Stomach (tissue), 9 donors: ENCODE results near the gene LIG3. TPM values are rescaled to one million over a fixed set of nuclear protein-coding genes. Genes with fewer than 3 reads are reported as not detected.

ENCODE experiments used
- DNase-seq, 2 donors: peaks; one replicate each; pipeline versions ENCODE4 v3.0.0 to v3.0.0-alpha.2; 2013 to 2019
- H3K27ac ChIP-seq, 5 donors: fragments of 200-600 bp in 4 of 5; sonication (generic) in 4 of 5; one replicate each; pipeline ENCODE4 v1.5.1; 2013 to 2019; ENCODE audit warnings: mild to moderate bottlenecking in 1 of 5, moderate library complexity in 1 of 5
- H3K27me3 ChIP-seq, 3 donors: fragments of 200-600 bp; sonication (generic); one replicate each; pipeline ENCODE4 v1.5.1; 2017 to 2019; ENCODE audit warnings: mixed run types in 1 of 3
- H3K36me3 ChIP-seq, 4 donors: fragments of 200-600 bp; sonication (generic); 1 replicate in 3 of 4; 2 replicates in 1 of 4; pipeline ENCODE4 v1.5.1; 2016 to 2019
- H3K4me1 ChIP-seq, 4 donors: fragments of 200-600 bp; sonication (generic); one replicate each; pipeline ENCODE4 v1.5.1; 2016 to 2019
- H3K4me3 ChIP-seq, 4 donors: fragments of 200-600 bp; sonication (generic) in 3 of 4; one replicate each; pipeline ENCODE4 v1.5.1; 2016 to 2019; ENCODE audit warnings: mild to moderate bottlenecking in 1 of 4
- H3K9me3 ChIP-seq, 4 donors: fragments of 200-600 bp; sonication (generic); one replicate each; pipeline ENCODE4 v1.5.1; 2016 to 2019
- CTCF ChIP-seq, 7 experiments: fragments of 450-650 bp in 4 of 7; fragments of 200-600 bp in 3 of 7; sonication (generic) in 3 of 7; IDR thresholded peaks; one replicate each; pipeline ENCODE4 v1.5.1; 2016 to 2019; ENCODE audit warnings: antibody characterized with exemption in 7 of 7, control low read depth in 2 of 7, mild to moderate bottlenecking in 1 of 7
- EP300 ChIP-seq: sonication (generic); formaldehyde crosslinking; IDR thresholded peaks from one replicate; pipeline ENCODE4 v1.6.1; 2017; ENCODE audit warnings: antibody characterized with exemption
- POLR2A ChIP-seq, 4 donors: fragments of 450-650 bp; IDR thresholded peaks; one replicate each; pipeline ENCODE4 v1.6.1; 2016; ENCODE audit warnings: antibody characterized with exemption in 4 of 4, control low read depth in 2 of 4, mild to moderate bottlenecking in 1 of 4, moderate library complexity in 1 of 4
- POLR2AphosphoS5 ChIP-seq, 3 donors: sonication (generic); formaldehyde crosslinking; IDR thresholded peaks; one replicate each; pipeline ENCODE4 v1.6.1; 2016; ENCODE audit warnings: antibody characterized with exemption in 3 of 3
- WGBS, 5 donors: extraction: QIAGEN DNeasy Blood & Tissue Kit in 3 of 5; methylation state at CpG; one replicate each; pipeline versions ENCODE4 v1.1.5 to v1.1.7; 2013 to 2018; 5-methylcytosine and 5-hydroxymethylcytosine counted together
- intact Hi-C: fragments of 100-400 bp; cut with DNase I; formaldehyde crosslinking; loops from one replicate; pipeline ENCODE4 v1.15.1; 2023; ENCODE audit warnings: low total_unique reads
- polyA plus RNA-seq, 3 donors: library from polyadenylated mRNA; stranded (reverse); fragments of 200-250 nt; gene quantifications; one replicate each; pipeline ENCODE4 v1.2.3, GENCODE V29; 2013
- total RNA-seq, 5 donors: library from RNA; depleted of rRNA; stranded (reverse); fragments of >200 nt; gene quantifications; one replicate each; pipeline versions ENCODE4 v1.1.0 to v1.2.3, GENCODE V29; 2014 to 2016
- donor health status: healthy with polysubstance abuse.
- donor health status: Bipolar disorder and iron deficiency.
- donor health status: healthy.

LIG3 gene
- total and polyA plus RNA-seq, 8 donors = 4.7 to 212 (median 26.9) TPM

- intact Hi-C loops = no loop called here
- H3K36me3 ChIP-seq = peaks cover 0 to 11% (median 2%) of the 10 kb centered on the region in 4 donors
- H3K4me3 ChIP-seq = no peak overlapping the region
- no peak for TF ChIP-seq CTCF (IDR thresholded peaks at IDR 0.05)
- TF ChIP-seq EP300 = no peak
- no peak for TF ChIP-seq POLR2A (IDR thresholded peaks at IDR 0.05)
- TF ChIP-seq POLR2AphosphoS5 (IDR thresholded peaks at IDR 0.05) = no peak
- no peak for DNase-seq
- no peak overlapping the region for H3K27ac ChIP-seq
- H3K4me1 ChIP-seq = peaks cover 0 to 1% (median under 1%) of the 10 kb centered on the region in 4 donors
- WGBS, 5 donors = 30 to 50% (median 48%) methylated on average over 2 of the region's 2 CpGs
- no peaks in the 10 kb centered on the region for H3K27me3 ChIP-seq
- no peaks in the 10 kb centered on the region for H3K9me3 ChIP-seq
Observed at GRCh38 chr17:34974179-34974578, 6.1 kb upstream of the LIG3 start.

DNA sequence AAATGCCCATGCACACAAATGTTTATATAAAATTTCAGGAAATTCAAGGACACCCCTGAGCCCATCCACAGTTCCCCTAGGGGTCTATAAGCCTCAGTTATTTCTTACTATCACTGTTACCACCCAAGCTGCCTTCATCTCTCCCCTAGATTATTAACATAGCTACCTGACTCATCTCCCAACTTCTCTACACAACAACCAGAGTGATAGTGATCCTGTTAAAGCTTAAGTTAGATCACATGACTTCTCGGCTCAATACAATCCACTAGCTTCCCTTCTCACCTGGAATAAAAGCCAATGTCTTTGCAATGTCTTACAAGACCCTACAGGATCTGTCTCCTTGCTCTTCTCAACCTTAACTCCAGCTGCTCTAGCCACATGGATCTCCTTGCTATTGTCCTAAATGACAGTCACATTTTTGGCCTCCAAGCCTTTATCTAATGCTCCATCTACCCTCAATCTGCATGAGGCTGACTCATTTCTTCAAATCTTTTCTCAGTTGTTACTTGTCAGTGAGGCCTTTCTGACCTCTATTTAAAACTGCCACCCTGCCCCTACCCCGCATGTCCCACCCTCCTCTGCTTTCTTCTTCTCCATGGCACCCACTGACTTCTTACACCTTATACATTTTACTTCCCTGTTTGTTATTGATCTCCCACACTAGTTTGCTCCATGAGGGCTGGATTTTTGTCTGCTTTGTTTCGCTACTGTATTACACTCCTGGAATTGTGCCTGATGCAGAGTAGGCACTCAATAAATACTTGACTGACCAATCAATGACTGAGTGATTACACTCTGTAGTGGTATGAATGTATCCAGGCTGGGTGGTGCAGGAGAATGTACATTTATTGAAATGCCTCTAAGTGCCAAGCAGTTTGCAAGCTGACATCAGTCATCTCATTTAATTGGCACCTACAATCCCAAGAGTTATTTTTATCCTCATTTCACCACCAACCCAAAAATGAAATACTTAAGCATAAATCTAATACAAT lies 5.2 kb upstream of the LIG3 start:
- no peak for TF ChIP-seq POLR2A (IDR thresholded peaks at IDR 0.05)
- TF ChIP-seq CTCF (IDR thresholded peaks at IDR 0.05) = no peak
- no peak for TF ChIP-seq POLR2AphosphoS5 (IDR thresholded peaks at IDR 0.05)
- TF ChIP-seq EP300 = no peak
- 71 to 85% (median 83%) methylated on average over 3 of the region's 3 CpGs for WGBS, 5 donors
- intact Hi-C loops = no loop called here
- Histone ChIP-seq H3K27ac (no peak overlapping the region), H3K4me3 (no peak overlapping the region), H3K27me3 (no peaks in the 10 kb centered on the region), H3K4me1 (peaks cover 4 to 10% (median 8%) of the 10 kb centered on the region in 4 donors), H3K36me3 (peaks cover 0 to 4% (median 1%) of the 10 kb centered on the region in 4 donors), H3K9me3 (no peaks in the 10 kb centered on the region)
- no peak for DNase-seq

- peaks cover 12 to 42% (median 33%) of the 10 kb centered on the region in 4 donors for H3K4me1 ChIP-seq
- H3K4me3 ChIP-seq = no peak overlapping the region
- H3K27me3 ChIP-seq = no peaks in the 10 kb centered on the region
- H3K9me3 ChIP-seq = no peaks in the 10 kb centered on the region
- intact Hi-C loops = no loop called here
- peak overlapping the region in 1 of 5 donors; percentile 100 for H3K27ac ChIP-seq
- no peak for DNase-seq
- no peak for TF ChIP-seq POLR2AphosphoS5 (IDR thresholded peaks at IDR 0.05)
- no peak for TF ChIP-seq EP300
- no peak for TF ChIP-seq POLR2A (IDR thresholded peaks at IDR 0.05)
- TF ChIP-seq CTCF (IDR thresholded peaks at IDR 0.05) = no peak
- 89 to 95% (median 93%) methylated on average over 7 of the region's 7 CpGs for WGBS, 5 donors
- H3K36me3 ChIP-seq = peaks cover 0 to 12% (median 8%) of the 10 kb centered on the region in 4 donors
Observed at GRCh38 chr17:34979153-34979552, 1.2 kb upstream of the LIG3 start.

GRCh38 chr17:34979650-34980352 lies 511 bp upstream of the LIG3 start:
- H3K9me3 ChIP-seq = no peaks in the 10 kb centered on the region
- no peaks in the 10 kb centered on the region for H3K27me3 ChIP-seq
- no peak for DNase-seq
- WGBS, 5 donors = 15 to 22% (median 20%) methylated on average over 15 of the region's 15 CpGs
- peaks cover 12 to 46% (median 35%) of the 10 kb centered on the region in 4 donors for H3K4me1 ChIP-seq
- intact Hi-C loops = no loop called here
- peak overlapping the region; percentile 70 to 88 (median 77) for H3K4me3 ChIP-seq
- TF ChIP-seq POLR2A (IDR thresholded peaks at IDR 0.05) (no peak), CTCF (IDR thresholded peaks at IDR 0.05) (no peak), EP300 (no peak), POLR2AphosphoS5 (IDR thresholded peaks at IDR 0.05) (no peak)
- peaks cover 0 to 12% (median 10%) of the 10 kb centered on the region in 4 donors for H3K36me3 ChIP-seq
- peak overlapping the region; percentile 59 to 100 (median 100) for H3K27ac ChIP-seq
